HL-60 (cell line): ENCODE measurements around the gene MYO15A.

ENCODE experiments used
- CTCF ChIP-seq: IDR thresholded peaks from one replicate; pipeline ENCODE4 v1.5.1; 2011; ENCODE audit warnings: low read length, control low read depth, inconsistent platforms; ENCODE audit not compliant: insufficient read depth
- POLR2AphosphoS5 ChIP-seq: IDR thresholded peaks from 2 replicates; pipeline ENCODE4 v1.6.1; 2012; ENCODE audit warnings: low read depth
- REST ChIP-seq: IDR thresholded peaks from 2 replicates; pipeline ENCODE4 v1.6.1; 2012; ENCODE audit warnings: low read depth; ENCODE audit not compliant: insufficient replicate concordance
- SPI1 ChIP-seq: IDR thresholded peaks from 2 replicates; pipeline ENCODE4 v1.6.1; 2012; ENCODE audit warnings: low read depth, mild to moderate bottlenecking, borderline replicate concordance

GRCh38 chr17:18100616-18101015, 7.9 kb upstream of the MYO15A start:
- TF ChIP-seq POLR2AphosphoS5 (no peak), CTCF (no peak), REST (no peak), SPI1 (no peak)
